HG03064 (cell line): Measurements from ENCODE around the gene SLC25A30.
A peak's percentile ranks its signal among the peaks of the same experiment; 100 is the strongest.

Experiments used
- ATAC-seq: cut with Tn5 transposase; IDR thresholded peaks from one replicate; pipeline ENCODE4 v1.9.1; 2021; ENCODE audit warnings: low read depth; ENCODE audit not compliant: unreplicated experiment

Gene SLC25A30, protein sequence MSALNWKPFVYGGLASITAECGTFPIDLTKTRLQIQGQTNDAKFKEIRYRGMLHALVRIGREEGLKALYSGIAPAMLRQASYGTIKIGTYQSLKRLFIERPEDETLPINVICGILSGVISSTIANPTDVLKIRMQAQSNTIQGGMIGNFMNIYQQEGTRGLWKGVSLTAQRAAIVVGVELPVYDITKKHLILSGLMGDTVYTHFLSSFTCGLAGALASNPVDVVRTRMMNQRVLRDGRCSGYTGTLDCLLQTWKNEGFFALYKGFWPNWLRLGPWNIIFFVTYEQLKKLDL

DNA sequence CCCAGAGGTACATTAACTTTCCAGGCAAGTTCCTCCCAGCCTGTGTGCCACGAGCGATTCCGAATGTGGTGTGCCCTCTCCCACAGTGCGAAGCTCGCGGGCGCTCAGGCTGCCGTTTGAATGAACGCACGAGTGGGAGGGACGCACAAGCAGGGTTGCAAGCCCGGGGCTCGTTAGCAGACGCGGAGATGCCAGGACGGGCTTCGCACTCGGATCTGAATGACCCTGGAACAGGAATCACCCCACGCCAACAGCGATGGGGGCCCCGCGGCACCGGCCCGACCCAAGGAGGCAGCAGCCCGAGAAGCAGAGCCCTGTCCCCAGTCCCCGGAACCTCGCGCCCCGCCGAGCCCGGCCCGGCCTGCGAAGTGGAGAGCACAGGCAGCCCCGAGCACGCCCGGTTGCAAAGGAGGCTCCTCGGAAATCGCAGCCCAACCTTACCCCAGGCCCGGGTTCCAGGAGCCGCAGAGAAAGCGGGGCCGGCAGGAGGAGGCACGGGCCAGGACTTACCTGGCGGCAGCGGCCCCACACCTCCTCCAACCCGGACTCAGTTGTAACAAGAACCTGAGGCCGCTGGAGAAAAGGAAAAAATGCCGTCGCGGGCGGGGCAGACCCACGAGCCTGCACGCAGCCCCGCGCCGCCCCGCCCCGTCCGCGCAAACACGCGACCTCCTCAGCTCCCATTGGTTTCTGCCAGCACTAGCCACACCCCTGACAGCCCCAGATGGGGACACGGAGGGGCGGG is at the start of gene SLC25A30:
SLC25A30 (minus strand) TSS at position 584 of the 745 bp plus-strand sequence. CDS start 6,948 bp downstream, outside the sequence.
- ATAC-seq, result peak; percentile 86

DNA sequence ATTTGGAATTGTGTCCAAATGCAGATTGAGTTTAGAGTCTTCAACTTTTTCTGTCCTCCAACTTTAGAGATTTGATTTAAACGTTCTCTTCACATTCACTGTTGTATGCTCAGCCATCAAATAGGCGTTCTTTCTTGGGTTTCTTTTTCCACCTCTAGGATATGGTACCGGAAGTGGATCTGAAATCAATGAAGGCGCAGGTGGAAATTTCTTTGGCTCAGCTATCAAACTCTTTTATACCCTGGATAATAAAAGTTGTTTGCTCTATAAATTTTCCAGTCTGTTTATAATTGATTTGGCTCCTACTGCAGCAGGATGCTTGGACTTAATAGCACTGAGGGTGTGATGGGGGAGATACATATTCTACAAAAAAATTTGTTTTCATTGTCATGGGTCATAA is 48.2 kb upstream of the SLC25A30 start:
- no peak for ATAC-seq

DNA sequence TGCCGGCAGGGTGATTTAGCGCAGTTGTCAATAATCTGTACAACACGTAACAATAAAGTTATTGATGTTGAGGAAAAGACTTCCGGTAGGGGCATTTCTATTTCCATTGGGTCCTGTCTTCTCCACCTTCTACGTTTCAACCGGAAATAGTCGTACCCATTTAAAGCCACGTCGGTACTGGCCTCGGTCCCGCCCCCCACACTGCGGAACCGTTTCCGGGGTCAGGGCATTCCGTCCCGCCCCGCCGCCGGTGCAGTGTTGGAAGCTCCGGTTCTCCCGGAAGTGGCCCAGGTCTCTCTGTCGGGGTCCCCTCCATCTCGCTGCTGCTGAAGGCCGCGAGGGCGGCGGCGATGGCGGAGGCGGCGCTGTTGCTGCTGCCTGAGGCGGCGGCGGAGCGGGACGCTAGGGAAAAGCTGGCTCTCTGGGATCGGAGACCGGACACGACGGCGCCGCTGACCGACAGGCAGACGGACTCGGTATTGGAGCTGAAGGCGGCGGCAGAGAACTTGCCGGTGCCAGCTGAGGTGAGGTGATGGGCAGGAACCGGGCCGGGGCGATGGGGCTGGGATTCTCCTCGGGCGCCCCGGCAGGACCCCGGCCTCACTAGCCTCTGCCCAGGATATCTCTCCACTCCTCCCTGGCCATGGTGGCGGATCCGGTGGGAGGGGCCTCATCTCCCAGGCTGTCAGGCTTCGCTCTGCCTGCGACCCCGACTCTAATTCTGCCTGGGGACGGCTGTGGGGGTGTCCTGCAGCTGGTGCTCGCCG is 46.7 kb upstream of the SLC25A30 start, which contains the start of gene COG3:
COG3 (plus strand) TSS at position 253 of the 767 bp plus-strand sequence; CDS start at position 351, 98 bp downstream.
- ATAC-seq, result peak; percentile 97

DNA sequence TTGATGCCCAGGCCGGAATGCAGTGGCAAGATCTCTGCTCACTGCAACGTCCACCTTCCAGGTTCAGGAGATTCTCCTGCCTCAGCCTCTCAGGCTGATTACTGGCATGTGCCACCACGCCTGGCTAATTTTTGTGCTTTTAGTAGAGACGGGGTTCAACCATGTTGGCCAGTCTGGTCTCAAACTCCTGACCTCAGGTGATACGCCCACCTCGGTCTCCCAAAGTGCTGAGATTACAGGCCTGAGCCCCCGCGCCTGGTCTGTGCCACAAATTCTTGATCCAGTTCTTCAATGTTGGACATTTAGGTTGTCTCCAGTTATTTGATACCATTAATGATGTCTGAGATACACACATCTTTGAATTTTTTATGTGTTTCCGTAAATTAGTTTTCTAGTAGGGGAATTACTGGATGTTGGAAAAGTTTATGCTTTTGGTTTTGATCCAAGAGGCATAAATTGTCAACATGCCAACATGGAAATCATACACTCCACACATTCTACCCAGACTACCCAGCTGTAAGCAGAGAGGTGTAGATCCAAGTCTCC is 46.0 kb upstream of the SLC25A30 start:
- ATAC-seq, result no peak

DNA sequence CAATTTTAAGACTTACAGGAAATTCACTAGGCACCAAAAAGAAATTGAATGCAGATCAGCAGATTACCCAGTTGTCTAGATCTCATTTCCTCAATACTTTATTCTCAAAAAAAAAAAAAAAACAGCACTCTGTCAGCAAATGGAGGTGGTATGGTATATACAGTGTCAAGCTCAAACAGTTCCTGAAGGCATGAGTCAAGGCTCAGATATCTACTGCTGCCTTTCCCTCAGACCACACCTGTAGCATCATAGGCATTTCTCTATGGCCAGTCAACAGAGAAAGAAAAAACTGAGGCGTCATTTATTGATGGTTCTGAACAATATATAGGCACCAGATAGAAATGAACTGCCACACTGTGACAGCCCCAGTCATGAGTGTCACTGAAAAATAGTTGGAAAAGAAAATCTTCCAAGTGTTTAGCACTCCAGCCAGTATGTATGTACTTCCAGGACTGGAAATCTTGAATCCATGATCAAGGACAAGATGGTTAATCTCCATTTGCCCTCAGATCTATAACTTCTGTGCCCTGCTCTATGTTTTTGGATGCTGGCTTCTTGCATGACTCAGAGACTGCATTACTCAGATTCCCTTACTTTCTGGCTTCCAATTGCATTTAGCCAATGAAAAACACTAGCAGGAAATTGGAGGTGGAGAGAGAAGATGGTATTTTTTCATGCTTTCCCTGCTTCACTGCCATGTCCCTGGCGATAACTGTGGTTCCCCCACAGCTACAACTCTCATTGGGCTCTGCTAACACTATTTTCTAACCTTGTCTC is 38.2 kb upstream of the SLC25A30 start:
- no peak for ATAC-seq

DNA sequence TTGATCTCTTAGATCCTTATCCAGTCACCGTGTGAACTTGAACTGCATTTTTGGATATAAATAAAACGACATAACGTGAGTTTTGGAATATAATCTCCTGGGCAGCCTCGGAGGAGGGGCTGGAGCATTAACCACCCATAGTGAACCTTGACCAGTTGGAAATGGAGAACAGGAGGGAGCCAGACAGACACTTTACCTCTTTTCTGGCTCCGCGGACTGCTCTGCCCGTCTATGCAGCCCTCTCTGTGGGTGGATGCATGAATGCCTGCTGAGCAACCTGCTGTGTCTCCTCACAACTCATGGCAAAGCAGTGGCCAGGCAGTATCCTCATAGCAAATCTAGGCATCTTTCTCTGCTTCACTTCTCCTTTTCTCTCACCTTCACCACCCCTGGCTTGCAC is 36.0 kb upstream of the SLC25A30 start:
- ATAC-seq, result no peak

DNA sequence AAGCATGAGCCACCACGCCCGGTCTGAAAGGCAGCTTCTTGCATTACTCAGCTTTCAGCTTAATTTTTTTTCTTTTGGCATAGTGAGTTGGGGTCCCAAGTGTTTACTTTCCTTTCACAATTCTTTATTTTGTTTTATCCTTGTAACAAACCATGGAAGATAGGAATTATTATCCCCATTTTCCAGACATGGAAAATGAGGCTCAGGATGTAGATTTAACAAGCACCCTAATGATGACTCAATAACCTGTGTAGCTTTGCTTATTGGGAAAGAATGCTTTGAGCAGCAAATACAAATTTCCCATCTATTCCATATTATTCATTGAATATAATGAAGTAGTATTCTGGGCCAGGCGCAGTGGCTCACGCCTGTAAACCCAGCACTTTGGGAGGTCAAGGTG is 33.1 kb upstream of the SLC25A30 start:
- no peak for ATAC-seq

DNA sequence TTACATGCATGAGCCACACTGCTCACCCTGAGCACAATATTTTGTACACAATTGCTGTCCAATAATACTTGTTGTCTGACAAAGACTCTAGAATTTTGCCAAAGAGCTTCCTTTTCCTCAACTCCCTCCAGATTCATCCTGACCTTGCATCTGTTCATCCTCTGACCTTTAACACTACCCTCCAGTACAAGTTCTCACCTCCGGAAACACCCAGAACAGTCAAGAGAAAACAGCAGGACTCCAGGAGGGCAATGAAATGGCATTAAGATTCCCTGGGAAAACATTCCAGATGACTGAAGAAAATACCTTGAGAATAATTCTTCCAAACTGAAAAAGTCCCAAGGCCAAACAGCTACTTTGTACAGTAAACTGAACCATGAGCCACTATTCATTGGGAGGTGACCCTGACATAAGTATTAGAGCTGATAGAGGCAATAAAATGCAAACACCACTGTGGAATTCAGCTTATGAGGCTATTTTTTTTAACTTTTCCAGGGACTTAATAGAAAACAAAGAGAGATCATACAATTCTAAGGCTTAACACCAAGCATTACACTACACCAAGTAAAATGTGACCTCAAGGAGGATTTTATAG is 30.9 kb upstream of the SLC25A30 start:
- no peak for ATAC-seq

DNA sequence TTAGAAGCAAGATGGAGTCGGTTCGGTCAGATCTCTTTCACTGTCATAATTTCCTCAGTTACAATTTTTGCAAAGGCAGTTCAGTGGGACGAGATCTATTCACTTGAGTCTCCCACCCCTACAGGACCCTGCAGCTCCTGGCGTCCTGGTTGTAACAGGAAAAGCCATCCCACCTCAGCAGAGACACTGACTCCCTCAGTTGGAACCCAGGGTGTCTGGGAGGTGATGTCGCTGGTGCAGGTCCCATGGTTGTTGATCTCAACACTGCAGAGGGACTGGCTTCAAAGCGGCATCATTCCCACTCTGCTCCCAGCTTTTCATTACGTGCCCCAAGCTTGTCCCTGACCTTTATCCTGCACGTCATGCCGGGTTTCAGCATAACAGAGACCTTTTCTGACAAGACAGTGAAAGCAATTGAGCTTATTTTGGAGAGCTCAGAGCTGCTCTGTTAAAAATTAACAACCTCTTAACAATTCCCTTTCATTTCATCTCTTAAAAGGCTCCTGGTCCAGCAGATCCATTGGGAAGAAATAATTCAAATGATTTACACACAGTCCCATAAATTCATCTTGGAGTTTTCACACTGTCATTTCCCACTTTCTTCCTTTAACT is 29.0 kb upstream of the SLC25A30 start:
- no peak for ATAC-seq

DNA sequence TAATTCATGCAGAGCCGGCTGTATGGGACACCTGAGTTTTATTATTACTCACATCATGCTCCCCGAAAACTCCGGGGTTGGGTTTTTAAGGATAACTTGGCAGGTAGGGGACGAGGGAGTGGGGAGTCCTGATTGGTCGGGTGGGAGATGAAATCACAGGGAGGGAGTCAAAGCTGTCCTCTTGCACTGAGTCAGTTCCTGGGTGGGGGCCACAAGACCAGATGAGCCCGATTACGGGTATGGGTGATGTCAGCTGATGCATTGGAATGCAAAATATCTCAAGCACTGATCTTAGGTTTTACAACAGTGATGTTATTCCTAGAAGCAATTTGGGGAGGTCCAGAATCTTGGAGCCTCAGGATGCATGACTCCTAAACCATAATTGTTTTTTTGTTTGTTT is 28.0 kb upstream of the SLC25A30 start:
- ATAC-seq, result no peak

DNA sequence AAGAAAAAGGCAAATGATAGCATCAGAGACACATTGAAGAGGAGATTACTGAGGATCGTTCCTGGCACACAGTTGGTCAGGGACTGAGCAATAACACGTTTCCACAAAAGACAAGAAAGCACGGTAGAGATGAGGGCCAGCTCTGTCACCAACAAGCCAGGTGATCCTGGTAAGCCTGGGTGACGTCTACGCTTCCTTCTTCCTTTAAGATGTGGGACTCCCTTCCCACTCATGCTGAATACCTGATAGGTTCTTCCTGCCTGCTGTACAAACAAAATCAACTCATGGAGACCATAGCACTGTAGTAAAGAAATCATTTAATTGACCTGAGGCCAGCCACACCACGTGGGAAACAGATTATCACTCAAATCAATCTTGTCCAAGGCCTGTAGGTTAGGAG is 26.9 kb upstream of the SLC25A30 start:
- no peak for ATAC-seq

DNA sequence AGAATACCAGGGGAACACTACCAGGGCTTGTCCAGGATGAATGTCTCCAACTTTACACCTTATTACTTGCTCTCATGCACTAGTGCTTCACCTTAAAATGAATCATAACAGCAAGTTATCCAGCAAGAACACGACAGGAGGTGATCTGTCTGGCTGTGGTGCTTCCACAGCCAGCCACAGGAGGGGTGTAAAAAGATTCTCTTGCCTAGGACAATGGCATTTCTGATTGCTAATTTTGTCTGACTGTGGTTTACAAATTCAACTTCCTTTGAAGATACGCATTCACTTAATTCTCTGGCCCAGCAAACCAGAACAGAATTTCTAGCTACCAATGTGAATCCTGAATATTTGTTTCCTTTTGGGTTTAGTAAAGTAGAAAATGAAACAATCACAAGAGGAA is 23.5 kb upstream of the SLC25A30 start:
- no peak for ATAC-seq

DNA sequence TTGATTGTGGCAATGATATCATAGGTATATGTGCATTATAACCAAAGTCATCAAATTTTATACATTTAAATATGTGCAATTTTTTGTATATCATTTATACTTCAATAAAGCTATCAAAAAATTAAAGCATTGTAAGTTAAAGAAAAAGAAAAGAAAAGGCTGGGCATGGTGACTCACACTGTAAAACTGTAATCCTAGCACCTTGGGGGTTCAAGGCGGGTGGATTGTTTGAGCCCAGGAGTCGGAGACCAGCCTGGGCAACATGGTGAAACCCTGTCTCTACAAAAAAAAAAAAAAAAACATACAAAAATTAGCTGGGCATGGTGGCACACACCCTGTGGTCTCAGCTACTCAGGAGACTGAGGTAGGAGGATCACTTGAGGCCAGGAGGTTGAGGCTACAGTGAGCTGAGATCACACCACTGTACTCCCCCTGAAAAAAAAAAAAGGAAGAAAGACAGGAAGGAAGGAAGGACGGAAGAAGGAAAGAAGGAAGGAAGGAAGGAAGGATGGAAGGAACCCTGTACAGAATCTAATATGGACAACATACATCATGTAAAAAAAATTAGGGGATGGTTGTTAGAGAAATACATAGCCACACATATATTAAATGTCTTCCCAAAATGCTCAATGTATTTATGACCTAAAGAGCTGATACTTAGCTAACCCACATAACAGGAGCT is 21.7 kb upstream of the SLC25A30 start:
- ATAC-seq, result no peak

DNA sequence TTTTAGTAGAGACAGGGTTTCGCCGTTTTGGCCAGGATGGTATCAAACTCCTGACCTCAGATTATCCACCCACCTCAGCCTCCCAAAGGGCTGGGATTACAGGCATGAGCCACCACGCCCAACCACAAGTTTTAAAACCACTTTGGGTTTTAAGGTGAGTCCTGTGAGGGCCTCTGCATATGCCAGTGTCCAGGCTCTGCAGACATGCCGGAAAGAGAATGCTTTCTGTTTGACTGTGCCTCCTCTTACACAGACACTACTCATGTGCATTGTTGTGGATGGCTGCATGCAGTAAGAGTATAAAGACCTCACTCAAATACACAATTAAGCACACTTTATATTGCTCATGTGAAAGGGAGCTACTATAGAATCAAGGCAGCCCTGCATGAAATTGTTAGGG is 20.8 kb upstream of the SLC25A30 start:
- no peak for ATAC-seq

DNA sequence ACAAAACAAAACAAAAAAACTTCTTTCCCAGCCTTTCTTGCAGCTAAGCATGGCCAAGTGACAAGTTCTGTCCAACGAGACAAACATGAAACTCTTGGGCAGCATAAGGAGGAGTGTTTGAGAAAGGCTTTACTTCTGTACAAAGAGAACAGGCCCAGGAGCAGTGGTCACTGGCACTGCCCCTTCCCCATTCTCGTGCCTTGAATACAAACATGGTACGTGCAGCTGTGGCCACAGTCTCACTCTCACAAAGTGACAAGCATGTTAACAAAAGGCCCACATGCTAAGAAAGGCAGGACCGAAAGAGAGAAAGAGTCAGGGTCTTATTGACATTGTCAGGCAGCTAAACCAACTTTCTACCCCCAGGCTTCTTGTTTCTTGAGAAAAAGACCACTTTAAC is 19.8 kb upstream of the SLC25A30 start:
- no peak for ATAC-seq

DNA sequence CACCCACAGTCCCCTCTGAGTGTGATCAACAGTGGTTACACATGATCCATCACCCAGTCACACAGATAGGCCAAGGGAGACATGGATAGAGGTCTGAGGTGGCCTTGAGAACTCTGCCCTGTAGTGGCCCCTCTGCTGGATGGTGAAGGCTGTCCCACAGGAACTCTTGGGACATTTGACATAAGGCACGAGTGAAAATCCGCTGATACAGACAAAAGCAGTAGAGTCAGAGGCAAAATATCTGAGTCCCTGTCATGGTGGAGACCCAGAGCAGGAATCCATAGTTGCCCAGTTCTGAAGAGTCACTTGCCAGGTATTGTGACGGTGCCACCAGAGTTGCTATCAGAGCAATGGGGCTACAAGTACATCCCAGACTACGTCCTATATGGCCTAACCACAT is 18.8 kb upstream of the SLC25A30 start:
- no peak for ATAC-seq

DNA sequence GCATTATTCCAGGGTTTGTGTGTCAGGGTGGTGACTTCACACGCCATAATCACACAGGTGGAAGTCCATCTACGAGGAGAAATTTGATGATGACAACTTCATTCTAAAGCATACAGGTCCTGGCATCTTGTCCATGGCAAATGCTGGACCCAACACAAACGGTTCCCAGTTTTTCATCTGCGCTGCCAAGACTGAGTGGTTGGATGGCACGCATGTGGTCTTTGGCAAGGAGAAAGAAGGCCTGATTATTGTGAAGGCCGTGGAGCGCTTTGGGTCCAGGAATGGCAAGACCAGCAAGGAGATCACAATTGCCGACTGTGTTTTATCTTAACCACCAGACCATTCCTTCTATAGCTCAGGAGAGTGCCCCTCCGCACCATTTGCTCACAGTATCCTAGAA is 18.2 kb upstream of the SLC25A30 start:
- ATAC-seq, result no peak

DNA sequence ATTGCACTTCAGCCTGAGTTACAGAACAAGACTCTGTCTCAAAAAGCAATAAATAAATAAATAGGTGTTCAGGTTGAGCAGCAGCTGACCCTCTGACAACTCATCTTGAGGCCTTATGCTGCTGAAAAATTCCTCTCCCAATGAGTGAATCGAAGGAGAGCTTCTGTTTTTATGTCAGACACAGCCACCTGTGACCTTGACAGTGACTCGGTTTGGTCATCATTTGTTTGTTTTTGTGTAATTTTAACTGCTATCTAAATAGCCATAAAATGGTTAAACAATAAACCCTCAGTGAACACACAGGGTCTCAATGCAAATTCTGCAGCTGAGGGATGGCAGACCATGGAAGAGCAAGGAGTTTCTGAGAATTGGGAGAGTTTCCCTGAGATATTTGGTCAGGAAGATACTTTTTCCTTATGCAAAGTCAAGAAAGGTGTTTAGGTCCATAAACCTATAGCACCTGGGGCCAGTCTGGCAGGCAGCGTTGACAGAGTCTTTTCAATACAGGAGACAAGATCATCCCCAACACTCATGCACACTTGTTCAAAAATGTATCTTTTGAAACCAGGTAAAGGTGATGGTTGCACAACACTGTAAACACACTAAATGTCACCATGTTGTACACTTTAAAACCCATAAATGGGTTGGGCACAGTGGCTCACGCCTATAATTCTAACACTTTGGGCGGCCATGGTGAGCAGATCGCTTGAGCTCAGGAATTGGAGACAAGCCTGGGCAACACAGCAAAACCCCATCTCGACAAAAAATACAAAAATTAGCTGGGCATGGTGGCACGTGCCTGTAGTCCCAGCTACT is 16.6 kb upstream of the SLC25A30 start:
- ATAC-seq, result no peak
